OCI-LY3 (cell line): Measurements from ENCODE around the gene PDIA4.

Experiments used
- EZH2phosphoT487 ChIP-seq: fragments of 200-600 bp; shearing (Covaris generic); IDR thresholded peaks from 2 replicates; pipeline ENCODE4 v1.6.1; 2018; ENCODE audit warnings: antibody characterized with exemption, mixed run types, low read depth
- TF ChIP-seq, protein P1 (sequence below): fragments of 200-600, 300-600 bp; sonication (generic); IDR thresholded peaks from 2 replicates; pipeline ENCODE4 v1.5.1; 2014; ENCODE audit warnings: antibody characterized with exemption, low read length, low read depth

DNA sequence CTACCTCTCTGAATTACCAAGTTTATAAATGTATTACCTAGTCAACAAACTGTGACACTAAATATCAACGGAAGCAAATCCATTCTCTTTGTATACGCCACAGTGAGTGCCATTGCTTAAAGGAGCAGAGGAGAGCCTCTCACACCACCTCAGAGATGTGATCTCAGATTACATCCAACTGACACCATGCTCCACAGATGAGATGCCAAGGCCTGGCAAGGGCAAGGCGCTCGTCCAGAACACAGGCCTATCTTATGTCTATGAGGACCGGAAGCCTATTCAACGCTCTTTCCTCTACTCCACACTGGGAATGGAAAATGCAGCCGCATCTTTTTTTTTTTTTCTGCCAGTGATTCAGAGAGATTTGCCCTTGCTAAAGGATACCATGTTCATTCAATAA lies 11.4 kb downstream of the PDIA4 start:
- TF ChIP-seq, protein P1, sequence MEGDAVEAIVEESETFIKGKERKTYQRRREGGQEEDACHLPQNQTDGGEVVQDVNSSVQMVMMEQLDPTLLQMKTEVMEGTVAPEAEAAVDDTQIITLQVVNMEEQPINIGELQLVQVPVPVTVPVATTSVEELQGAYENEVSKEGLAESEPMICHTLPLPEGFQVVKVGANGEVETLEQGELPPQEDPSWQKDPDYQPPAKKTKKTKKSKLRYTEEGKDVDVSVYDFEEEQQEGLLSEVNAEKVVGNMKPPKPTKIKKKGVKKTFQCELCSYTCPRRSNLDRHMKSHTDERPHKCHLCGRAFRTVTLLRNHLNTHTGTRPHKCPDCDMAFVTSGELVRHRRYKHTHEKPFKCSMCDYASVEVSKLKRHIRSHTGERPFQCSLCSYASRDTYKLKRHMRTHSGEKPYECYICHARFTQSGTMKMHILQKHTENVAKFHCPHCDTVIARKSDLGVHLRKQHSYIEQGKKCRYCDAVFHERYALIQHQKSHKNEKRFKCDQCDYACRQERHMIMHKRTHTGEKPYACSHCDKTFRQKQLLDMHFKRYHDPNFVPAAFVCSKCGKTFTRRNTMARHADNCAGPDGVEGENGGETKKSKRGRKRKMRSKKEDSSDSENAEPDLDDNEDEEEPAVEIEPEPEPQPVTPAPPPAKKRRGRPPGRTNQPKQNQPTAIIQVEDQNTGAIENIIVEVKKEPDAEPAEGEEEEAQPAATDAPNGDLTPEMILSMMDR, result no peak
- TF ChIP-seq EZH2phosphoT487, result no peak
